Stimulated activated CD4-positive, alpha-beta T cell treated with anti-CD3 and anti-CD28 coated beads, TNF-alpha, amount 100 ng/mL, for 24 hours (primary cell): ENCODE measurements around the gene RPL7A.
"Not testable (repeated sequence)": the region's sequence is repeated elsewhere in the genome, so short reads cannot be mapped to it uniquely, and the experiment has no call there.

Source experiments
- DNase-seq, 3 experiments: peaks; one replicate each; pipeline ENCODE4 v3.0.0-alpha.2; 2020; ENCODE audit warnings: low read depth in 3 of 3

RPL7A gene

GRCh38 chr9:133327834-133328484 lies 20.1 kb upstream of the RPL7A start:
- no peak for DNase-seq

- DNase-seq, result not testable (repeated sequence)
Observed at GRCh38 chr9:133329306-133330156, 18.5 kb upstream of the RPL7A start.

GRCh38 chr9:133331221-133331620 lies 16.8 kb upstream of the RPL7A start:
- DNase-seq, result no peak

GRCh38 chr9:133331641-133332380 lies 16.2 kb upstream of the RPL7A start:
- DNase-seq, result no peak

GRCh38 chr9:133332381-133332730 lies 15.7 kb upstream of the RPL7A start:
- no peak for DNase-seq

GRCh38 chr9:133333011-133333410 lies 15.0 kb upstream of the RPL7A start:
- no peak for DNase-seq

- no peak for DNase-seq
Observed at GRCh38 chr9:133333566-133333965, 14.5 kb upstream of the RPL7A start.

GRCh38 chr9:133334161-133334560 lies 13.9 kb upstream of the RPL7A start:
- DNase-seq, result no peak

GRCh38 chr9:133334888-133335287 lies 13.1 kb upstream of the RPL7A start:
- not testable (repeated sequence) for DNase-seq

GRCh38 chr9:133335924-133336811 lies 11.8 kb upstream of the RPL7A start, which contains the start of gene SURF6:
Gene SURF6, minus strand, starts transcription at chr9:133336188. Its CDS starts 56 bp downstream, at chr9:133336132.
- peak; percentile 87 to 94 (median 91) for DNase-seq

GRCh38 chr9:133339641-133340040 lies 8.4 kb upstream of the RPL7A start:
- DNase-seq, result no peak

- no peak for DNase-seq
Observed at GRCh38 chr9:133340256-133340655, 7.8 kb upstream of the RPL7A start.

GRCh38 chr9:133340916-133341315 lies 7.1 kb upstream of the RPL7A start:
- DNase-seq, result no peak

GRCh38 chr9:133341369-133342068 lies 6.5 kb upstream of the RPL7A start:
- DNase-seq, result no peak

- no peak for DNase-seq
Observed at GRCh38 chr9:133342069-133342406, 6.0 kb upstream of the RPL7A start.

- no peak for DNase-seq
Observed at GRCh38 chr9:133342570-133342969, 5.4 kb upstream of the RPL7A start.

- DNase-seq, result no peak
Observed at GRCh38 chr9:133344071-133344470, 3.9 kb upstream of the RPL7A start.

- DNase-seq, result no peak
Observed at GRCh38 chr9:133344979-133345378, 3.0 kb upstream of the RPL7A start.

GRCh38 chr9:133345596-133345995 lies 2.4 kb upstream of the RPL7A start:
- DNase-seq, result no peak

GRCh38 chr9:133346021-133346785 lies 1.8 kb upstream of the RPL7A start:
- no peak for DNase-seq
